HS-5 (cell line): Measurements from ENCODE around the gene PLEKHA7.

Experiments
- DNase-seq: peaks from one replicate; pipeline ENCODE4 v3.0.0-alpha.2; 2012; ENCODE audit warnings: low read depth

Gene PLEKHA7

DNA sequence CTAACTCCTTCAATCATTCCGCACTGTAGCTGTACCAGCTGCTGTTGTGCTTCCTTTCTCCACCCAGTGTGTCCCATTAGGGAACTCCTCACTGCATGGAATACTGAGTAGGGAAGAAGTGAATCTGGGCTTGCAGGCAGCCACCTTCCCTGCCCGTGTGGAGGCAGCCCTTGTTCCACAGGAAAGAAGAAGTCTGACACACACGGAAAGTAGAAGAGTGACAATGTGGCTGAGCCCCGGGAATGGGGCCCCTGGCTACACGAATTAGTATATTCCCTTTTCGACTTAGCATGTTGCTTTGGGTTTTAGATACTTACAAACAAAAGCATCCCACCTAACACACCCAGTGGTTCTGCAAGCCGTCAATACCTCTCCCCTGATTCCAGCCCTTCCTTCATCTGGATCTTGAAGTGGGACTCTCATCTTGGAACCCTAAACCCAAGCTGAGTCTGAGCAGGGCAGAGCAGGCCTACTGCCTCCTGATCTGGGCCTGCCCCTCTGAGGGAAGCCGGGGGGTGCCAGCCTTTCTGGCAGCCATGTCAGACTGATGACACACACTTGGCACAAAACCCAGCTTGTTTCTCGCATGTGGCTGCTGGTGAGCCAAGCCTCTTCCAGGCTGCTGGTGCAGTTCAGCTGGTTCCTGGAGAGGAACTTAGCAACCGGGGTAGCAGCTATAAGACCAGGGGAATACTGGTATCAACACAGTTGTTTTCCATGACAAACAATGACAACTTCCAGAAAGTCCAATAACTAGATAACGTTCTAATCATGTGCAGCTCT, 204.1 kb downstream of the PLEKHA7 start:
- DNase-seq: no peak

DNA sequence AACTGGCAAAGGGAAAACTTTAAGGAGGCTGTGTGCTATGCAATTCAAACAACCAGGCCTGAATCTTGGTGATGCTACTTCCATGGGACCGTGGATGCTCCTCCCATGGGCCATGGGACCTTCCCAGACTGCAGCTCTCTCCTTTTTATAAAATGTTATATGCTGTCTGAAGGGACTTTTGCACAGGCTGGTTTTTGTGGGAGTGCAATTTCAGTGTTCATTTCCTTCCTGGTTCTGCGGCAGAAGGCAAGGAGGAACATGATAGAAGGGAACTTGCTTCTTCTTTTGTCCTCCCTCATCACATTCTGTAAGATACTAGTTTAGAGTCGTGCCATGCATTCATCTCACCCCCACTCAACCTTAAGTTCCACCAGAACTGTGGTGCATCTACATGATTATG, 206.9 kb downstream of the PLEKHA7 start:
- DNase-seq: no peak

DNA sequence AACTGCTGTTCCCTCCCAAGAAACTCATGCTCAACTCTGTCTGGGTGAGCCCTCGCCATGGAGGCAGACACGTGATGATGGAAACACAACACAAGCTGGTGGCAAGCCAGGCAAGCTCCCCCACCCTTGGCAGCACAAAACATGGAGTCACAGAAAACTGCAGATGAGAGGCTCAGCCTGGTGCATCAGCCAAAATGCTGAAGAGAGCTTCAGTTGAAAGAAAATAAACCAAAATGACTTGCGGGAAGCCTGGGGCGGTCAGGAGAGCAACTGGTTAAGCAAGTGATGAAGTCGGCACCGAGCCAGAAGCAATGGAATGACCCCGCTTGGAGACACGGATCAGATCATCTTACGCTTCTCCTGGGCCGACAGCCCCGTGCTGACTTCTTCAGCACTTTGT, 207.4 kb downstream of the PLEKHA7 start:
- no peak for DNase-seq

DNA sequence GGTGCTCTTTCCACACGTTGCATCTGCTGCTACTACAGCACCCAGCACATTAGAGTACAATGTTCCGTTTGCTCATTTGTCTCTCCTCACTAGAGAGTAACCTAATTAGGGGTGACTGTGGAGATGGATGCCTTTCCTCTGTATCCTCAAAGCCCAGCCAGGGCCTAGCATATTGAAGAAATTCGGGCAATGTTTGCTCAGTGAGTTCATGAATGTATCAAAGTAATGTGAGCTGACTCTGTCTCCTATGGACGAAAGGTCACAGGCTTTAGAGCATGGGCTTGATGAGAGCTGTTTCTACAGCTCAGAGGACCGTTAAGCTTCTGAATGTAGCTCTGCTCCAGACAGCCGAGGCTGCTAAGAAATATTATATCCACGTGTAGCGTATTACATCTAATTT, 208.3 kb downstream of the PLEKHA7 start:
- DNase-seq: no peak

GRCh38 chr11:16804104-16804947, 209.9 kb downstream of the PLEKHA7 start:
- DNase-seq: no peak

GRCh38 chr11:16801288-16801980, 212.8 kb downstream of the PLEKHA7 start:
- no peak for DNase-seq

GRCh38 chr11:16800382-16800781, 213.8 kb downstream of the PLEKHA7 start:
- DNase-seq: no peak

DNA sequence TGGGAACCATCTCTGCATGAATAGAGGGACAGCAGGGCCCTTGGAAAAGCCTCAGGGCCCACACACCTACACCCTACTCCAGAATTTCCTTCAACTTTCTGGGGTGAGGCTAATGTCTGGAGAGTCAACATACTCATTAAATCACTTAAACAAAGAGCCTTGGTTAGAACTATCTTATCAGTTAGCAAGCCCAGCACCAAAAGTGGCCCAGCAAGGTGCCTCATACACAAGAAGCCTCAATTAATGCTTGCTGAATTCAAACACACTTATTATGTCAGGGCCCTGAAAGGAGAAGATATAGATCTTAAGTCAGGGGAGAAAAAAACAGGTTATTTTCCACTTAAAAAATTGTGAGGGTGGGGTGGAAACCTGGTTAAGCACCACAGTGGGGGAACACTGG, 214.3 kb downstream of the PLEKHA7 start:
- no peak for DNase-seq

DNA sequence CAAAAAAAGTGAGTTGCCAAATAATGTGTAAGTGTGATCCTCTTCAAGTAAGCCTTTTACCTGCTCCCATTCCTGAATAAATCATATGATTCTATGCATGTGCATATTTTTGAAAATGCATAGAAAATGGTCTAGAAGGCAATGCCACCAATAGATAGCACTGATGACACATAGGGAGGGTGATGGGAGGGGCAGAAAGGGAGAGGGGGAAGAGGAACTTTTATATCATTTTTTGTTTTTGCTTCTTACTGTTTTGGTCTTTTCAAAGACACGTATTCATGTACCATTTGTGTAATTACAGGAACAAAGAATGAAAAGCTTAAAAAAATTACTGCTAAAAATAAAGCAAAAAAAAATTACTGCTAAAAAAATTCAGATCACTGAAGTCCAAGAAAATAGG, 215.0 kb downstream of the PLEKHA7 start:
- DNase-seq: no peak

- no peak for DNase-seq
Measured at GRCh38 chr11:16797776-16798175, 216.4 kb downstream of the PLEKHA7 start.

- DNase-seq: no peak
Measured at GRCh38 chr11:16796311-16796710, 217.9 kb downstream of the PLEKHA7 start.

- no peak for DNase-seq
Measured at GRCh38 chr11:16795146-16795545, 219.1 kb downstream of the PLEKHA7 start.

- no peak for DNase-seq
Measured at GRCh38 chr11:16794047-16794818, 220.0 kb downstream of the PLEKHA7 start.

DNA sequence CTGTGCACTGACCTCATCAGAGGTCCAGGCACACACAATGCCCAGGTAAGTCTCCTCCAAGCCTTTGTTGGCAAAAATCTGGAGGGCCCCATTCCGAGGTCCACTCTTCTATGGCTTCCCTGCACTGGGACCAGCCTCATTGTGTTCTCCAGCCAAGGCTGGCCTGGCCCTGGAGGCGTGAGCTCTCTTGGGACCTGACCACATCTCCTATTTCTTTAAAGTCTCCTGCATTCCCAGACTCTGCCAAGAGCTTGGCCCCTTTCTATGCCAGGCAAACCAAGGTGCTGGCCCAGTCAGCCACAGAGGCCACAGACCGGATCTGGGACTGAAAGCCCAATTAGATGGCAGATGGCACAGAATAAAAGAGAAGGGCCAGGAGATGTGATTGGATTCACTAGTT, 220.7 kb downstream of the PLEKHA7 start:
- no peak for DNase-seq

DNA sequence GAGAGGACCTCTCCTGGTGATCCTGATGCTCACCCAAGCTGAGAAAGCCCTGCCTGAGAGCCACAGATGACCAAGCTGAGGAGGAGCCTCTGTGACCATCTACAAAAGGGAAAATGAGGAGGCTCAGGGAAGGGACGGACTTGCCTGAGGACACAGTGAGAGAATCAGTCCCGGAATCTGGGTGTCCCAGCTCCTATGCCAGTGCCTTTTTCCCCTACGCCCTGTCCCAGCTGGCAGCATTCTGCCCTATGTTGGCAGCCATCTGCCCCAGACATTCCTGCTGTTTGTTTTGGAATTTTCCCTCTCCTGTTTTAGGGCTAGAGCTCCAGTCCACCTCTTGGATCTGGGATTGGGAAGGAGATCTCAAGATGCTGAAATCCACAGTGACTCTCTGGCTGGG, 221.2 kb downstream of the PLEKHA7 start:
- DNase-seq: no peak

GRCh38 chr11:16792426-16792825, 221.8 kb downstream of the PLEKHA7 start:
- no peak for DNase-seq

DNA sequence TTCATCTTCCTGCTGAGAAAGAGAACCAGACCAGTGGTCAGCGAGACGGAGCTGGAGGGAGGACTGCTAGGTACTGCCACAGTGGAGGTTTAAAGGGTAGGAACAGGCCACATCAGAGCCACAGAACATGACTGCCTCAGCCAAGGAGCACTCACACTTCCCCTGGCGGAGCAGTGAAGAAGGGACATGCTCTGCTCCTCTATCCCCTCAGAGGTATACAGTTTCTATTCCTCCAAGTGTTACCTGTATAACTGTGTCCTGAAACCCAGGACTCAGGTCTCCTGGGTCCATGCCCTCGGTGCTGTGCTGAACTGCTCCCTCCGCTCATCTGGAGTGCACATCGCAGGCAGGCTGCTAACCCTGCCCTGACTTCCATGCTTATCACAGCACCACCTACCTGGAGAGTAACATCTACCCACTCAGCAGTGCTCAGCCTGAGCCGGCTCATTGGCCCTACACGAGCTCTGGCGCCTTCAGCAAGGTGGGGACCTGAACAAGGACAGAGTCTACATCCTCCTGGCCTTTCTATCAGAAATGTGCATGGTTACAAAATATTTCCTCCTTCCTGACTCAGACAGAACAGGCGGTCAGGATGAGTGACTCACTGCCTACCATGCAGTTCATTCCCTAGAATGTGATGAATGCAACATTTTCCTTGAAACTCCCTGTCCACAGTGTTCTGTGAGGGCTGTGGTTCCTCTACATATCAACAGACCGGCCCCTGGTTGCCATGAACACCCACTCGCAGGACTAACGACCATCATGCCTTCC, 222.8 kb downstream of the PLEKHA7 start:
- DNase-seq: peak; percentile 83

DNA sequence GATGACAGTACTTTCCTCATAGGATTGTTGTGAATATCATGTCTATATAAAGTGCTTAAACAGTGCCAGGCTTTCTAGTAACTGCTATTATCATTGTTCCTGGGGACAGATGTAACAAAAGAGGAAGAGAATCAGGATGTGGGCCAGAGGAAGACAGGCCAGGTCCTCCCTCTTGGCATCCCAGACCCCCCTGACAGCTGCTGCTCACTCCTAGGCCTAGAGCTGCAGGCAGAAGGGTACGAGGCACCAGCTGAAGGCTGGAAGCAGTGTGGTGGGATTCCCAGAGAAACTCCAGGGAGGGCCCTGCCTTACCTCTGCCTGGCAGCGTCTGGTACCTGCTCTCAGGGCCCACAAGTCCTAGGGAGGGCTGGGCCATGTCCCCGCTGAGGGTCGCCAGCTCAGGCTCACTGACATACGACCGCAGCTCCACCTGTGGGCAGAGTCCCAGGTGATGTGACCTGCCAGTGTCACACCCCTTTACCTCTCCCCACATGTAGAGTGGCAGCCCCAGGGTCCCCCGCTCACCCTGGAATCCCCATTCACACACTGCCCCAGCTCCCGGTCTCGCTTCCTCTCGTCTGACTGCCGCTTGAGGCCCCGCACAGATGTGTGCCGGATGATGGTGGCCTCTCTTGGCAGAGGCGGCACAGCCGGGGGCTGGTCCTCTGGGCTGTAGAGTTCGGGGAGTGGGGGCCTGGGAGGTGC, 223.6 kb downstream of the PLEKHA7 start:
- DNase-seq: no peak

DNA sequence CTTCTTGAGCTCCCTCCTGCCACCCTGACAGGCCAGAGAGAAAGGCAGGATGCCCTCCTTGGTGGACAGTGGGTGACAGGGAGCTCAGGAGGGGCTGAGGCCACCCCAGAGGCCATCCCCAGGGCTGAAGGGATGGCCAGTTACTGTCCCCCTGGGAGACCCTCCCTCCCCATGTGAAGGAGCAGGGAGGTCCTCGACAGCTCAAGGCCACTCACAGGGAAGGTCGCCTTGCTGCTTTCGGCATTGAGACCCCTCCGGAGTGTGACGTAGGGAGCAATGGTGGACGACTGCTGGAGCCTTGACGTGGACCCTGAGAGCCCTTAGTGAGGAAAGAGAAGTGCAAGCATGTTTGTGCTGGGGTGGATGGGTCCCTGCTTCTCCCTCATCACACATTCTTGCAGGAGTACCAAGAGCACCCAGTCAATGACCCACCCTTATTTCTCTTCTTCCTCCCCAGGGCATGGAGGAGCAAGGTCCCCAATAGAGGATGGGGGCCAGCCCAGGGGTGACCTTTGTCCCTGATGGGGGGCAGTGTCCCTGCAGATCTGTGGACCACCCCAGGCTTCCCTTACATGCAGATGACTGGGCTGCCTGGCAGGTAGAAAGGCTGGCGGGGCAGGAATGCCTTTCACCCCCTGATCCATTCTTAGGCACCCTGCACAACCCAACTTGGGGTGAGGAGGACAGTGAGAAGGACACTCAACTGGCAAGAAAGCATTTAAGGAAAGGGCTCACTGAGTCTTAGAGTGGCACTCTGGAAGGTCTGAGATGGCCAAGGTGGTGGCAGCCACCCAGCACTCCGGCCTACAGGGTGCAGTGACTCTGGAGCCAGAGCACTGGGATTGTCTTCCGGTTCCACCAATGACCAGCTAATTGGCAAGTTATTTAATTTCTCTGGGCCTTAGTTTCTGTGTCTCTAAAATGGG, 224.4 kb downstream of the PLEKHA7 start:
- DNase-seq: no peak

DNA sequence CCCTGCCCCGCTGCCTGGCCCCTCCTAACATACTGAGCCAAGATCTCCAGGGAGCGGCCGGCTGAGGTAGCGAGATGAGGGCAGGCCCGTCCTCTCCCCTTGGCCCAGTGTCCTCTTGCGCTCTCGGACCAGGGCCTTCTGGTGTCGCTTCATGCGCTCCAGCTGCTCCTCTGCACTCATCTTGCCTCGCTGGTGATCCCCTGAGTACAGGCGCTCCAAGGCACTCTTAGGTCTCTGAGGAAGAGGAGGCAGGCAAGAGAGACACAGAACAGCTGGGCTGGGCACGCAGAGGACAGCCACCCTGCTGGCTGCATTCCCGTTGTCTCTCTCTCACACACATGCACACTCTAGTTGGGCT, 225.2 kb downstream of the PLEKHA7 start:
- no peak for DNase-seq
